GM12878 (cell line): ENCODE results near the gene TMEM135. TPM values are rescaled to one million over a fixed set of nuclear protein-coding genes. Genes with fewer than 3 reads are reported as not detected.

Source experiments
- ATAC-seq: fragments of 200-7000 bp; cut with Tn5 transposase; 3 replicates; pipeline ENCODE4 v1.9.1; 2020; ENCODE audit warnings: mild to moderate bottlenecking, moderate library complexity
- BruUV-seq: library from RNA; stranded (reverse); fragments of 400-500 nt; replicated peaks from 2 replicates; lab custom pipeline; 2021; lab: Mats Ljungman, UMichigan
- CTCF ChIA-PET: fragments of 300-600 bp; sonication (Branson Sonifier 250); formaldehyde crosslinking; extraction: SDS; loops from one replicate; lab custom pipeline; 2021; ENCODE audit warnings: inconsistent platforms; lab: Yijun Ruan, JAX
- POLR2A ChIA-PET: fragments of 350-600 bp; formaldehyde crosslinking; extraction: SDS; loops from one replicate; lab custom pipeline; 2021; ENCODE audit warnings: inconsistent platforms; lab: Charles Lee
- RAD21 ChIA-PET: fragments of 300-600 bp; sonication (Branson Sonifier 250); formaldehyde crosslinking; loops from one replicate; lab custom pipeline; 2023; ENCODE audit warnings: antibody characterized with exemption; ENCODE audit not compliant: unreplicated experiment; lab: Charles Lee
- SMC1A ChIA-PET: fragments of 300-600 bp; sonication (Branson Sonifier 250); formaldehyde crosslinking; loops from one replicate; lab custom pipeline; 2023; ENCODE audit not compliant: unreplicated experiment, uncharacterized antibody; lab: Charles Lee
- DNase-seq: peaks from one replicate; pipeline ENCODE4 v3.0.0-alpha.2; 2011; ENCODE audit warnings: low read depth, low spot score
- FAIRE-seq: peaks from 3 replicates; lab custom pipeline; 2011; peaks lifted over from hg19 to GRCh38; lab: Jason Lieb, UNC
- H2AFZ ChIP-seq: 2 replicates; pipeline ENCODE4 v1.6.0; 2011; ENCODE audit warnings: low read depth, low read length, control low read depth; ENCODE audit not compliant: control insufficient read depth
- H3K27ac ChIP-seq: 2 replicates; pipeline ENCODE4 v1.5.1; 2011; ENCODE audit warnings: control low read depth; ENCODE audit not compliant: control insufficient read depth, insufficient read depth
- H3K27me3 ChIP-seq, 2 experiments: replicated peaks in 1 of 2; 2 replicates each; pipeline versions ENCODE4 v1.6.0 to v1.6.1; 2011; ENCODE audit warnings: low read length in 1 of 2; ENCODE audit not compliant: control insufficient read depth in 2 of 2, insufficient read depth in 2 of 2
- H3K36me3 ChIP-seq, 2 experiments: 2 replicates each; pipeline ENCODE4 v1.5.1; 2011; ENCODE audit warnings: low read length in 1 of 2; ENCODE audit not compliant: control insufficient read depth in 2 of 2, insufficient read depth in 2 of 2
- H3K4me1 ChIP-seq: 2 replicates; pipeline ENCODE4 v1.6.1; 2011; ENCODE audit warnings: mild to moderate bottlenecking, low read length, moderate library complexity, mixed read lengths; ENCODE audit not compliant: control insufficient read depth, insufficient read depth
- H3K4me2 ChIP-seq: 2 replicates; pipeline ENCODE4 v1.6.0; 2011; ENCODE audit warnings: control low read depth; ENCODE audit not compliant: control insufficient read depth, insufficient read depth
- H3K4me3 ChIP-seq: fragments of 200-600 bp; sonication (generic); 2 replicates; pipeline ENCODE4 v1.5.1; 2016
- H3K79me2 ChIP-seq: 2 replicates; pipeline ENCODE4 v1.6.0; 2011; ENCODE audit warnings: low read length; ENCODE audit not compliant: control insufficient read depth, insufficient read depth
- H3K9ac ChIP-seq: 2 replicates; pipeline ENCODE4 v1.8.0; 2011; ENCODE audit warnings: low read length, control low read depth, mixed read lengths; ENCODE audit not compliant: control insufficient read depth, insufficient read depth
- H3K9me3 ChIP-seq: replicated peaks from 3 replicates; pipeline ENCODE4 v1.5.1; 2011; ENCODE audit warnings: mild to moderate bottlenecking, low read length; ENCODE audit not compliant: control insufficient read depth, insufficient read depth
- H4K20me1 ChIP-seq: 2 replicates; pipeline ENCODE4 v1.6.0; 2011; ENCODE audit not compliant: control insufficient read depth, insufficient read depth
- ATF3 ChIP-seq: IDR thresholded peaks from 2 replicates; pipeline ENCODE4 v1.6.1; 2011; ENCODE audit warnings: low read depth, mild to moderate bottlenecking, low read length, moderate library complexity, borderline replicate concordance; ENCODE audit errors: extremely low read depth
- ESRRA ChIP-seq: IDR thresholded peaks from 2 replicates; pipeline ENCODE4 v1.6.1; 2012; ENCODE audit warnings: mild to moderate bottlenecking, low read length, improper control_type of control experiment
- FOXK2 ChIP-seq: fragments of 450-650 bp; IDR thresholded peaks from 2 replicates; pipeline ENCODE4 v1.6.1; 2017; ENCODE audit warnings: mild to moderate bottlenecking, moderate library complexity
- JUND ChIP-seq: IDR thresholded peaks from 2 replicates; pipeline ENCODE4 v1.6.1; 2012; ENCODE audit warnings: low read depth, mild to moderate bottlenecking, low read length, improper control_type of control experiment, moderate library complexity
- RCOR1 ChIP-seq: conservative IDR thresholded peaks from 2 replicates; pipeline ENCODE4 v1.6.1; 2012; ENCODE audit warnings: low read depth, low read length, improper control_type of control experiment
- ZBTB40 ChIP-seq: fragments of 450-650 bp; IDR thresholded peaks from 2 replicates; pipeline ENCODE4 v1.6.1; 2016; ENCODE audit warnings: mild to moderate bottlenecking, moderate library complexity, borderline replicate concordance
- WGBS: methylation state at CpG from one replicate; pipeline ENCODE4 v1.1.6; 2016; ENCODE audit warnings: low lambda C conversion rate; ENCODE audit not compliant: insufficient replicate concordance, insufficient coverage; ENCODE audit errors: missing lambda C conversion rate; 5-methylcytosine and 5-hydroxymethylcytosine counted together
- in situ Hi-C: fragments of 300-500 bp; cut with MboI; formaldehyde crosslinking; loops from 9 replicates; pipeline ENCODE4 v1.14.3; 2018; ENCODE audit warnings: mixed read lengths
- intact Hi-C: fragments of 100-400 bp; cut with micrococcal nuclease; formaldehyde crosslinking; loops from one replicate; pipeline ENCODE4 v1.14.2; 2022; ENCODE audit not compliant: unreplicated experiment
- polyA plus RNA-seq, 11 experiments: library from polyadenylated mRNA; depleted of rRNA in 4 of 11; unstranded in 6 of 11; stranded (reverse) in 5 of 11; fragments of >200 nt; fragmentation: Nextera tagmentation in 4 of 11; fragmentation: Illumina TruSeq in 1 of 11; extraction: Ambion mirVana in 4 of 11; extraction: Trizol in 1 of 11; gene quantifications; 1 replicate in 1 of 11; 2 replicates in 10 of 11; pipeline versions ENCODE4 v1.2.1 to v1.2.3, GENCODE V29; 2011 to 2016; ENCODE audit warnings: inconsistent platforms in 2 of 11, missing spikeins in 2 of 11, low read depth in 1 of 11
- total RNA-seq, 4 experiments: library from RNA; depleted of rRNA in 3 of 4; stranded (reverse); fragments of >200 nt in 3 of 4; fragmentation: Illumina TruSeq in 1 of 4; extraction: Trizol in 1 of 4; gene quantifications; 2 replicates each; pipeline versions ENCODE4 v1.2.1 to v1.2.3, GENCODE V29; 2013 to 2021

TMEM135 gene
- total and polyA plus RNA-seq, 10 of the 15 experiments (the other 5 are each of a cell fraction or from before 2014, with no cell fraction given) = 7.2 to 117 (median 12.9) TPM

GRCh38 chr11:87012673-87013072, 25.1 kb upstream of the TMEM135 start (continued):
- TF ChIP-seq ATF3 (no peak), ESRRA (no peak)
- TF ChIP-seq, all 136 proteins: peak for 0

GRCh38 chr11:87013912-87014825, 23.6 kb upstream of the TMEM135 start:
- ChIA-PET CTCF (no interaction called here), POLR2A (no interaction called here), RAD21 (no interaction called here), SMC1A (no interaction called here)
- H3K27ac ChIP-seq = no peak overlapping the region
- H4K20me1 ChIP-seq = no peaks in the 10 kb centered on the region
- intact Hi-C loops (no loop called here), in situ Hi-C loops (no loop called here)
- WGBS = 36% methylated on average over 5 of the region's 5 CpGs
- no peaks in the 10 kb centered on the region for H3K4me1 ChIP-seq
- no TSS peak for BruUV-seq
- H3K9me3 ChIP-seq = no peaks in the 10 kb centered on the region
- H3K9ac ChIP-seq = no peak overlapping the region
- H2AFZ ChIP-seq = no peak overlapping the region
- TF ChIP-seq RCOR1 = no peak
- TF ChIP-seq FOXK2 = no peak
- no peak for TF ChIP-seq ZBTB40
- TF ChIP-seq JUND = no peak
- H3K4me2 ChIP-seq = no peak overlapping the region
- no peaks in the 10 kb centered on the region for H3K79me2 ChIP-seq
- no peaks in the 10 kb centered on the region for H3K27me3 ChIP-seq
- no peak overlapping the region for H3K4me3 ChIP-seq
- ATAC-seq (no peak), DNase-seq (no peak), FAIRE-seq (no peak)
- H3K36me3 ChIP-seq = no peaks in the 10 kb centered on the region
